Measurements from ENCODE around the gene NT5DC3.

DNA sequence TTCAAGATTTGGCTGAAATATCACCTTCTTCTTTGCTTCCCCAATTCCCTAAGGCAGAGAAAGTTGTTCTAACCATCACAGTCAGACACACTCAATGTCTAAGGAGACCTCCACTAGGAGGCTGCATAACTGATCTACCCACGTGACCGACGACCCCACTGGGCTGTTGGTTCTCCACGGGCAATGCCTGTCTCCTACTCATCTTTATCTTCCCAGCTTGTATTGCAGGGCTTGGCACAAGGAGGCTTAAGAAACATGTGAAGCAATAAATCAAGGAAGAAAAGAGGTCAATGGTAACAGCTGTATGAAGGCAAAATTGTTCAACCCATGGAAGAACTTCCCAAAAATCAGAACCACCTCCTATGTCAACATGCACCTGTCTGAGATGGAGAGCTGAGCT, 27.1 kb downstream of the NT5DC3 start:
- no peak for TF ChIP-seq POLR2A (IDR thresholded peaks at IDR 0.05)
- TF ChIP-seq, protein P1, sequence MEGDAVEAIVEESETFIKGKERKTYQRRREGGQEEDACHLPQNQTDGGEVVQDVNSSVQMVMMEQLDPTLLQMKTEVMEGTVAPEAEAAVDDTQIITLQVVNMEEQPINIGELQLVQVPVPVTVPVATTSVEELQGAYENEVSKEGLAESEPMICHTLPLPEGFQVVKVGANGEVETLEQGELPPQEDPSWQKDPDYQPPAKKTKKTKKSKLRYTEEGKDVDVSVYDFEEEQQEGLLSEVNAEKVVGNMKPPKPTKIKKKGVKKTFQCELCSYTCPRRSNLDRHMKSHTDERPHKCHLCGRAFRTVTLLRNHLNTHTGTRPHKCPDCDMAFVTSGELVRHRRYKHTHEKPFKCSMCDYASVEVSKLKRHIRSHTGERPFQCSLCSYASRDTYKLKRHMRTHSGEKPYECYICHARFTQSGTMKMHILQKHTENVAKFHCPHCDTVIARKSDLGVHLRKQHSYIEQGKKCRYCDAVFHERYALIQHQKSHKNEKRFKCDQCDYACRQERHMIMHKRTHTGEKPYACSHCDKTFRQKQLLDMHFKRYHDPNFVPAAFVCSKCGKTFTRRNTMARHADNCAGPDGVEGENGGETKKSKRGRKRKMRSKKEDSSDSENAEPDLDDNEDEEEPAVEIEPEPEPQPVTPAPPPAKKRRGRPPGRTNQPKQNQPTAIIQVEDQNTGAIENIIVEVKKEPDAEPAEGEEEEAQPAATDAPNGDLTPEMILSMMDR (IDR thresholded peaks at IDR 0.05) = no peak
